Hair follicular keratinocyte (primary cell): ENCODE results near the gene LDB3. TPM values are rescaled to one million over a fixed set of nuclear protein-coding genes. Genes with fewer than 3 reads are reported as not detected.

Experiments
- total RNA-seq: library from RNA; depleted of rRNA; stranded (reverse); fragments of >200 nt; gene quantifications from 2 replicates; pipeline ENCODE4 v1.2.3, GENCODE V29; 2015

The LDB3 gene, protein sequence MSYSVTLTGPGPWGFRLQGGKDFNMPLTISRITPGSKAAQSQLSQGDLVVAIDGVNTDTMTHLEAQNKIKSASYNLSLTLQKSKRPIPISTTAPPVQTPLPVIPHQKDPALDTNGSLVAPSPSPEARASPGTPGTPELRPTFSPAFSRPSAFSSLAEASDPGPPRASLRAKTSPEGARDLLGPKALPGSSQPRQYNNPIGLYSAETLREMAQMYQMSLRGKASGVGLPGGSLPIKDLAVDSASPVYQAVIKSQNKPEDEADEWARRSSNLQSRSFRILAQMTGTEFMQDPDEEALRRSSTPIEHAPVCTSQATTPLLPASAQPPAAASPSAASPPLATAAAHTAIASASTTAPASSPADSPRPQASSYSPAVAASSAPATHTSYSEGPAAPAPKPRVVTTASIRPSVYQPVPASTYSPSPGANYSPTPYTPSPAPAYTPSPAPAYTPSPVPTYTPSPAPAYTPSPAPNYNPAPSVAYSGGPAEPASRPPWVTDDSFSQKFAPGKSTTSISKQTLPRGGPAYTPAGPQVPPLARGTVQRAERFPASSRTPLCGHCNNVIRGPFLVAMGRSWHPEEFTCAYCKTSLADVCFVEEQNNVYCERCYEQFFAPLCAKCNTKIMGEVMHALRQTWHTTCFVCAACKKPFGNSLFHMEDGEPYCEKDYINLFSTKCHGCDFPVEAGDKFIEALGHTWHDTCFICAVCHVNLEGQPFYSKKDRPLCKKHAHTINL
- total RNA-seq = not detected in 2 replicates

GRCh38 chr10:86668297-86669165, at the start of gene LDB3:
Gene LDB3, plus strand, starts transcription at chr10:86668511. Its CDS starts 181 bp downstream, at chr10:86668692.

GRCh38 chr10:86654411-86655172, 13.7 kb upstream of the LDB3 start, which contains the start of gene OPN4:
Gene OPN4, plus strand, starts transcription at chr10:86654547. Its CDS starts 237 bp downstream, at chr10:86654784.

GRCh38 chr10:86756511-86757112, 88.3 kb downstream of the LDB3 start, which contains the start of gene BMPR1A:
Gene BMPR1A, plus strand, starts transcription at chr10:86756619. Its CDS starts 119,400 bp downstream, at chr10:86876019.

Other genes with a start within 250 kb of the LDB3 start
- 19.7 and 22.6 TPM in 2 replicates for gene WAPL, start 146.7 kb upstream of the LDB3 start, total RNA-seq
- gene OPN4, start 14.0 kb upstream of the LDB3 start, total RNA-seq = not detected in 2 replicates
- 13.1 and 15.7 TPM in 2 replicates for gene BMPR1A, start 88.1 kb downstream of the LDB3 start, total RNA-seq